ENCODE results near the gene BAIAP2L2. TPM values are rescaled to one million over a fixed set of nuclear protein-coding genes. Genes with fewer than 3 reads are reported as not detected.

Gene BAIAP2L2
- total and polyA plus RNA-seq, 10 of the 15 experiments (the other 5 are each of a cell fraction or from before 2014, with no cell fraction given), result 0.08 to 0.38 (median 0.14) TPM; not detected in 6

- ChIA-PET POLR2A (no interaction called here), SMC1A (ENCODE audit: uncharacterized antibody, unreplicated experiment) (no interaction called here), RAD21 (ENCODE audit: unreplicated experiment) (no interaction called here), CTCF (no interaction called here)
- Histone ChIP-seq H3K27me3 (replicated peaks in 1 of 2; ENCODE audit: control insufficient read depth in 2 of 2, insufficient read depth in 2 of 2, low read length in 1 of 2) (peaks cover 8 to 9% of the 10 kb centered on the region in 2 experiments; a peak in 3 of 4 replicates), H2AFZ (ENCODE audit: control insufficient read depth, low read depth, low read length) (no peak overlapping the region), H4K20me1 (ENCODE audit: control insufficient read depth, insufficient read depth) (no peaks in the 10 kb centered on the region), H3K4me1 (ENCODE audit: control insufficient read depth, insufficient read depth, low read length) (no peaks in the 10 kb centered on the region), H3K27ac (ENCODE audit: control insufficient read depth, insufficient read depth) (no peak overlapping the region), H3K9me3 (replicated peaks; ENCODE audit: control insufficient read depth, insufficient read depth, low read length) (no peaks in the 10 kb centered on the region), H3K9ac (ENCODE audit: control insufficient read depth, insufficient read depth, low read length) (no peak overlapping the region), H3K4me3 (no peak overlapping the region), H3K79me2 (ENCODE audit: control insufficient read depth, insufficient read depth, low read length) (no peaks in the 10 kb centered on the region), H3K4me2 (ENCODE audit: control insufficient read depth, insufficient read depth) (no peak overlapping the region), H3K36me3 (ENCODE audit: control insufficient read depth in 2 of 2, insufficient read depth in 2 of 2, low read length in 1 of 2) (no peaks in the 10 kb centered on the region)
- TF ChIP-seq RB1 (IDR thresholded peaks at IDR 0.05; ENCODE audit: borderline replicate concordance) (no peak), CREB1 (IDR thresholded peaks at IDR 0.05; ENCODE audit: low read depth) (no peak), YBX1 (IDR thresholded peaks at IDR 0.05) (no peak), RAD21 (IDR thresholded peaks at IDR 0.05; ENCODE audit: insufficient read depth, low read depth, low read length) (no peak)
- FAIRE-seq, result no peak
- ATAC-seq, result no peak
- no peak for DNase-seq (ENCODE audit: low read depth, low spot score)
- BruUV-seq (replicated peaks), result no TSS peak
- intact Hi-C loops (cut with micrococcal nuclease; ENCODE audit: unreplicated experiment), result no loop called here
- in situ Hi-C loops (cut with MboI), result no loop called here
- 73% methylated on average over 19 of the region's 22 CpGs for WGBS (ENCODE audit: insufficient coverage, insufficient replicate concordance, low lambda C conversion rate, missing lambda C conversion rate)
Measured at GRCh38 chr22:38078046-38078840, 32.2 kb downstream of the BAIAP2L2 start.

GRCh38 chr22:38077595-38077994 lies 32.9 kb downstream of the BAIAP2L2 start:
- H3K36me3 ChIP-seq (ENCODE audit: control insufficient read depth in 2 of 2, insufficient read depth in 2 of 2, low read length in 1 of 2), result no peaks in the 10 kb centered on the region
- no peak overlapping the region for H3K4me2 ChIP-seq (ENCODE audit: control insufficient read depth, insufficient read depth)
- ChIA-PET CTCF (no interaction called here), SMC1A (ENCODE audit: uncharacterized antibody, unreplicated experiment) (no interaction called here), POLR2A (no interaction called here), RAD21 (ENCODE audit: unreplicated experiment) (no interaction called here)
- H3K4me3 ChIP-seq, result no peak overlapping the region
- H3K4me1 ChIP-seq (ENCODE audit: control insufficient read depth, insufficient read depth, low read length), result no peaks in the 10 kb centered on the region
- no peak overlapping the region for H2AFZ ChIP-seq (ENCODE audit: control insufficient read depth, low read depth, low read length)
- FAIRE-seq (no peak), DNase-seq (ENCODE audit: low read depth, low spot score) (no peak), ATAC-seq (no peak)
- WGBS (ENCODE audit: insufficient coverage, insufficient replicate concordance, low lambda C conversion rate, missing lambda C conversion rate), result 25% methylated on average over 12 of the region's 14 CpGs
- TF ChIP-seq KDM1A (IDR thresholded peaks at IDR 0.05; ENCODE audit: borderline replicate concordance) (no peak), BRCA1 (IDR thresholded peaks at IDR 0.05; ENCODE audit: low read depth, low read length) (no peak), NBN (IDR thresholded peaks at IDR 0.05) (no peak), HDGF (IDR thresholded peaks at IDR 0.05) (no peak), CUX1 (IDR thresholded peaks at IDR 0.05; ENCODE audit: insufficient replicate concordance, low read depth, low read length) (no peak), KLF5 (IDR thresholded peaks at IDR 0.05; ENCODE audit: partially characterized antibody) (no peak), NFYA (IDR thresholded peaks at IDR 0.05; ENCODE audit: borderline replicate concordance, low read depth, low read length) (no peak), RFX5 (IDR thresholded peaks at IDR 0.05; ENCODE audit: low read depth, low read length) (no peak), PKNOX1 (IDR thresholded peaks at IDR 0.05) (no peak)
- H3K79me2 ChIP-seq (ENCODE audit: control insufficient read depth, insufficient read depth, low read length), result no peaks in the 10 kb centered on the region
- H4K20me1 ChIP-seq (ENCODE audit: control insufficient read depth, insufficient read depth), result no peaks in the 10 kb centered on the region
- H3K27me3 ChIP-seq (replicated peaks in 1 of 2; ENCODE audit: control insufficient read depth in 2 of 2, insufficient read depth in 2 of 2, low read length in 1 of 2), result peaks cover 8 to 9% of the 10 kb centered on the region in 2 experiments; a peak in 3 of 4 replicates
- no peak overlapping the region for H3K9ac ChIP-seq (ENCODE audit: control insufficient read depth, insufficient read depth, low read length)
- intact Hi-C loops (cut with micrococcal nuclease; ENCODE audit: unreplicated experiment), result no loop called here
- in situ Hi-C loops (cut with MboI), result no loop called here
- no peak overlapping the region for H3K27ac ChIP-seq (ENCODE audit: control insufficient read depth, insufficient read depth)
- no peaks in the 10 kb centered on the region for H3K9me3 ChIP-seq (replicated peaks; ENCODE audit: control insufficient read depth, insufficient read depth, low read length)
- no TSS peak for BruUV-seq (replicated peaks)

All from GM12878 (cell line).